NCI-H2029 treated with DMSO at 0.1 percent for 48 hours (cell line): Measurements from ENCODE around the gene LRRC56.

Source experiments
- DNase-seq: peaks from one replicate; lab custom pipeline; 2025; lab: John Stamatoyannopoulos, UW

LRRC56 gene

DNA sequence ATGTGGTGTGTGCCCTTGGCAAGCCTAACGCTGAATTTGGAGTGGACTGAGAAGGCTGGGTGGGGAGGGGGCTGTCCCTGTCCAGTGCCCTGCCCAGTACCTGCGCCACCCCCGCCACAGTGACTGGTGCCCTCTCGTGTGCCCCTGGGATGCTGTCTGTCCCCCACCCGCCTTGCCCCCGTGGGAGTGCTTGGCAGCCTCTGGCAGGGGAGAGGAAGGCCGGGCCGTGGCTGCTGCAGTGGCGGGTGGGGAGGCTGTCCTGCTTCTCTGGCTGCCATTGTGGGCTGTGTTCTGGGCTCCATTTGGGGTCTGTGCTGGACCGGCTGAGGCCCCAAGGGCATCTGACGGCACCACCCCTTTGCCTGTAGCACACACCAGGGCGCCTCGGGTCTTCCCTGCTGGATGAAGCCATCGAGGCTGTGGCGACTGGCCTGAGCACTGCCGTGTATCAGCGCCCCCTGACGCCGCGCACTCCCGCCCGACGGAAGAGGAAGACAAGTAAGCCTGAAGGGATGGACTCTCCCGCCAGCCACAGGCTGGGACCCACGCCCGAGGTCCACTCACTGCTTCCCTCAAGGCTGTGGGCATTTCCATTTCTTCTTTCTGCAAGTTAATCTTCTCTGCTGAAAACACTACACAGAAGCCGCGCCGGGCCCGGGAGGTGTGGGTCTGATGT lies 60.8 kb downstream of the LRRC56 start:
- no peak for DNase-seq

GRCh38 chr11:601573-602245 lies 64.4 kb downstream of the LRRC56 start:
- no peak for DNase-seq

GRCh38 chr11:603154-603553 lies 65.8 kb downstream of the LRRC56 start:
- no peak for DNase-seq
